GM11168 (cell line): ENCODE measurements around the gene RANBP6.
"Not testable (repeated sequence)": the region's sequence is repeated elsewhere in the genome, so short reads cannot be mapped to it uniquely, and the experiment has no call there.

Source experiments
- in situ Hi-C: fragments of 300-500 bp; cut with MboI; formaldehyde crosslinking; loops from one replicate; pipeline ENCODE4 v1.12.0; 2022; ENCODE audit warnings: low sequenced_read_pairs; ENCODE audit not compliant: unreplicated experiment

Gene RANBP6

DNA sequence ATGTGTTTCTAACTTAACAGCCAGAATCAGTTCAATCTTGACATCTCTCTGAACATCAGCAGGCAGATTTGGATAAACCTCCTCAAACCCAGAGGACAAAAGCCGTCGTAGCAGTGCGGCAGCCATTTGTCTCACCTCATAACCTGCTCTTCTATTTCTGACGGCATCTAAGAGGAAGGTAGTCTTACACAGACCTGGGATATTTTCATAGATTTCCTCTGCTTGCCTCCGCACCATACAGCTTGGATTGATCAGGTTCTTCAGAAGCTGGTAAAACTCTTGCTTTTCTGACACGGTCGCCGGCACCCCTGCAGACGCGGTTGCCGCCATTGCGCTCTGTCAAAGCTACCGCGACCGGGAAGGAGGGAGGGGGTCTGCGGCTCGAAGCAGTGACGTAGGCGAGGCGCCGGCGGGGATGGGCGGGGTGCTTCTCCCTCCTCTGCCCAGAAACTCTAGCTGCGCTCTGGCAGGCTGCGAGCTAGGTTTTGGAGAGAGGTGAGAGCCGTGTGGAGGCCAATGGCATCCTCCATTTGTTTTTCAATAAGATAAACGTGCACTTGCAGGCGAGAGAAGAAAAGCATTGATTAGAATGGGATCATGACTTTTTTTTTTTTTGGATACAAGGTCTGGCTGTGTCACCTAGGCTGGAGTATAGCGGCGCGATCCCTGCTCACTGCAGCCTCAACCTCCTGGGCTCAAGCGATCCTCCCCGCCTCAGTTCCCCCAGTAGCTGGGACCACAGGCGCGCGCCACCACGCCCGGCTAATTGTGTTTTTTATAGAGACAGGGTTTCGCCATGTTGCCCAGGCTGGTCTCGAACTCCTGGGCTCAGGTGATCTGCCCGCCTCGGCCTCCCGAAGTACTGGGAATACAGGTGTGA, at the start of gene RANBP6:
TSS of gene RANBP6 (minus strand) at position 347 of the 880 bp plus-strand sequence. CDS start at position 330, 17 bp downstream.
- in situ Hi-C loops: no loop called here

DNA sequence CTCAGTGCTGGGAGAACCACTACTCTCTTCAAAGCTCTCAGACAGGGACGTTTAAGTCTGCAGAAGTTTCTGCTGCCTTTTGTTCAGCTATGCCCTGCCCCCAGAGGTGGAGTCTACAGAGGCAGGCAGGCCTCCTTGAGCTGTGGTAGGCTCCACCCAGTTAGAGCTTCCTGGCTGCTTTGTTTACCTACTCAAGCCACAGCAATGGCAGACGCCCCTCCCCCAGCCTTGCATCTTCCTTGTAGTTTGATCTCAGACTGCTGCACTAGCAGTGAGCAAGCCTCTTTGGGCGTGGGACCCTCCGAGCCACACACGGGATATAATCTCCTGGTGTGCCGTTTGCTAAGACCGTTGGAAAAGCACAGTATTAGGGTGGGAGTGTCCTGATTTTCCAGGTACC, 47.7 kb upstream of the RANBP6 start:
- in situ Hi-C loops: not testable (repeated sequence)

DNA sequence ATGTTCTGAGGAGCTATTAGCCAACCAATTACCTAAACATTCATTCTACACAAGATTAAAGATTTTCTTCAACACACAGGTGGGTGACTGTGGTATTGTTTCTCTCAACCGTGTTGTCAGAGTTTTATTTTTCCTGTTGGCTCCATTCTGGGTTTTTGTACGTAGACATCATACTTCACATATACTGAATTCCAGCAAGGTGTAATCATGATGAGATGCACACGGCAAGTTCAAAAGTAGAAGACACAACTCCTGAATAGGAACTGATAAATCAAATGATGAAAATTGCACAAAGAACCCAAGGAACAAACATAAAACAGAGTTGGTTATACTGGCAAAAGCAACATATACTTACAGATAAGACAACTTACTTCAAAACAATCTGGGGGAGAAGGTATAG, 40.2 kb upstream of the RANBP6 start:
- in situ Hi-C loops: no loop called here

DNA sequence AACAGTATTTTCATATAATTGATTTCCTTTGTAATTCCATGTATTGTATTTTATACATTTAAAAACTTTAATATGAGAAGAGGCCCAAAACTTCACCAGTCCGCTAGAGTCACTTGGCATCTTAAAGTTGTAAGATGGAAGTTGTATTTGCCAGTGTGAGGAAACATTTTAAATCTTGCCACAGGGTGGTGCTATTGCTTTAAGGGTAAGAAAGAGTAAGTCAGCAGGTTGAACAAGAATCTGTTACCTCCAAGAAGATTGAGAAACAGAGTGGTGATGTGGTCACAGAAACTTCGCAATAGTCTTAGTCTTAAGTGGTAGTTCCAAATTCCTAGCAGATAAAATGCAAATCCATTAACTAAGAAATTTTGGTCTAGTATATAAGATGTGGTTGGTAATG, 39.8 kb upstream of the RANBP6 start:
- in situ Hi-C loops: no loop called here

DNA sequence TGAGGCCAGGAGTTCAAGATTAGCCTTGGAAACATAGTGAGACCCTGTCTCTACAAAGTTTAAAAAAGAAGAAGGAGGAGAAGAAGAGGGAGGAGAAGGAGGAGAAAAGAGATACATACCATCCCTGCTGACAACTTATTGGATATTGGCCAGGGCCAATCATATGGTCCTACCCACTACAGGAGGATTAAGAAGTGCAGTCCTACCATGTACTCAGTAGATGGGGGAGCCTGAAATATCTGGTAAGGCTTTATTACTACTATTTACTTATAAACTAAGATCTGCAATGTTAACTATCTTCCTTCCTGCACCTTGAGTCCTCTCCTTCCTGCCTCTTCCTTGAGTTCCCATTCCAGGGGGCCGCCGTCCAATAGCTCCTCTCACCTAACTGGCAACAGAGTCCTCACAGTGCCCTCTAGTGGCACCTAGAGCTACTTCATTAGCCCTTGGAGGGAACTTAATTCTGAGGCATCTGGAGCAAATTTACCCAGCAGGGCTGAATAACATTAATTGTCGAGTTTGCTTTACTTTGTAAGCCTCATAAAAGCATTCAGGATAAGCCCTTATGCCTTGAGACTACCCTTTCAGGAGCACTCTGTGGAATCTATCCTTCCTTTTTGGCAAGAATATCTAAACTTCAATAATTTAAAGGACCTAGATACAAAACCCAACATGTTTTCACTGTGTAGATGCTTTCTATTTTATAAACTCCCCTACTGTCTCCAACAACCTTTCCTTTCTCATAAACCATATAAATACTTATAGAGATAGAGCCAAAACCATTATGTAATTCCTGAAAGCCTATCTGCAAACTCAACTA, 39.1 kb upstream of the RANBP6 start:
- in situ Hi-C loops: loop anchor here (5.0 kb wide), 1 partner anchor 253 kb away; no protein-coding TSS in a partner anchor

DNA sequence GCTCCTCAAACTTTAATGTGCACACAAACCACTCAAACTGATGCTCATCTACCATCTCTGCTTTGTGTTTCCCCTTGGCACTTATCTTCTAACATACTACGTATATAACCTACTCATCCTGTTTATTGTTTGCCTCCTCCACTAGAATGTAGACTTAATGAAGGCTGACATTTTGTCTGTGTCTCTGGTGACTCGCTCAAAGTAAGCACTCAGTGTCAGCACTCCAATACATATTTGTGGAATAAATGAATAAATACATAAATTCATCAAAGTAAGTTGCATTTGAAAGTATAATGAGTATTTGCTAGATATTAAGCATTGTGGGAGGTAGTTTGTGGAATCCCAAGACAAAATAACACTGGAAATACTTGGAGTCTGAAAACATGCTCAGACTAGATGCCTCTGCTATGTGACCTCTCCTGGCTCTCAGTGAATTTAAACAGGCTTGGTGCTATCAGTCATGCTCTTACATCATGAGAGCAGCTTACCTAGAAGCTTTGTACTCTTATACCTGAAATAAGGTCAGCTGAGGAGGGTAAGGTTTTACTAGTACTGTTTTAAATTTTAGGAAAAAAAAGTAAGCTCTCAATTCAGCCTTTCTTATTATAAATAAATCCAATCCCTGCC, 37.0 kb upstream of the RANBP6 start:
- in situ Hi-C loops: loop anchor here (5.0 kb wide), 1 partner anchor 255 kb away; no protein-coding TSS in a partner anchor

DNA sequence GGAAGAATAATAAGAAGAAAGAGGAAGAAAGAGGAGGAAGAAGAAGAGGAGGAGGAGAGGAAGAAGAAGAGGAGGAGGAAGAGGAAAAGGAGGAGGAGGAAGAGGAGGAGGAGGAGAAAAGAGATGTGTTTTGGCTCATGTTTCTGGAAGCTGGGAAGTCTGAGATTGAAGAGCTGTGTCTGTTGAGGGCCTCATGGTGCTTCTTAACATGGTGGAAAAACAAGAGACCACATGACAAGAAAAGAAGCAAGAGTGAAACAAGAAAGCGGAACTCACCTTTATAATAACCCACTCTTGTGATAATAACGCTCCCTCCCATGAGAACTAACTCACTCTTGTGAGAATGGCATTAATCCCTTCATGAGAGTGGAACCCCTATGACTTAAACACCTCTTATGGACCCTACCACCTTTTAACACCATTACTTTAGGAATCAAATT, 36.1 kb upstream of the RANBP6 start:
- in situ Hi-C loops: loop anchor here (5.0 kb wide), 1 partner anchor 256 kb away; no protein-coding TSS in a partner anchor

DNA sequence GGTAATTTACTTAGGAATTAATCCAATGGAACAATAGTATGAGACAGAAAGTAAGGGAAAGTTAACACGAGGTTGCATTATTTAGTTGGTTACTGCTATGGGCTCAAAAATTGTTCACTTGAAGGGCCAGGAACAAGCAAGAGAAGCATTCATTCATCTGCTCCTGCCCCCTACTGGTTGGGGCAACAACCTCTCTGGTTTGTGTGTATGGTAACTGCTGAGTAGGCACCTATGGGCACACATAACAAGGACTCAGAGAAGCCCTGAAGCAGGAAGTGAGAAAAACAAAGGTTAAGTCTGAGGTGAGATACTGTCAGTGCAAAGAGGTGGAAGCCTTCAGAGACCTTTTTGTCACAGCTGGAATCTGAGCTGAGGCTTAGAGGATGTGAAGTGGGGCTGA, 34.4 kb upstream of the RANBP6 start:
- in situ Hi-C loops: loop anchor here (5.0 kb wide), 1 partner anchor 258 kb away; no protein-coding TSS in a partner anchor

DNA sequence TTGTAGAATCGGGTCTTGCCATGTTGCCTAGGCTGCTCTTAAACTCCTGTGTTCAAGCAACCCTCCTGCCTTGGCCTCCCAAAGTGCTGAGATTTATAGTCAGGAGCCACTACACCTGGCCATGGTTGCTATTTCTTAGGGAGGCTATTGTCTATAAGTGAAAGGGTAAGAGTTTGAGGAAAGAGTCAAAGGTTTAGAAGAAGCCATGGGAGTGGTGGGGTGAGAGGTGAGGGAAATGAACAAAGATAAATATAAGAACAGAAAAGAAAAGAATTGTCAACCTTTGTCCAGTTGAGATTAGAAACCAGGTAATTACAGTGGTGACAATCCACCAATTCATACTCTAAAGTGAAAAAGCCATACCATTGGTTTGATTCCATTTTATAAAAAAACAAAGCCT, 32.6 kb upstream of the RANBP6 start:
- in situ Hi-C loops: no loop called here

DNA sequence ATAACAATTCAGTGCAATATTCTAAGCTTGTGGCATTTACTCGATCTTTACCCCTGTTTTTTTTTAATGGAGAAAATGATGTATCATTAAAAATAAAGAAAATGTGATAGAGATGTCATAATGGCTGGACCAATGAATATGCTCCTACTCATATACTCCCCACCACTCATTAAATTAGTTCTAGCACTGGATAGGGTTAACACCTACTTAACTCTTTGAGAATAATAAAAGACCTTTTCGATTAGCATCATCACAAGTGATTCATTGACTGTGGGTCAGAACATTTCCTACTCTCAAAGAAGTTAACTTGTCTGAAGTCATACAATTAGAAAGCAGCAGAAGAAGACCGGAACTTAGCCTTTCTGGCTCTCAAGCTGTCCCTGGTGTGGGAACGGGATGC, 31.6 kb upstream of the RANBP6 start:
- in situ Hi-C loops: no loop called here

DNA sequence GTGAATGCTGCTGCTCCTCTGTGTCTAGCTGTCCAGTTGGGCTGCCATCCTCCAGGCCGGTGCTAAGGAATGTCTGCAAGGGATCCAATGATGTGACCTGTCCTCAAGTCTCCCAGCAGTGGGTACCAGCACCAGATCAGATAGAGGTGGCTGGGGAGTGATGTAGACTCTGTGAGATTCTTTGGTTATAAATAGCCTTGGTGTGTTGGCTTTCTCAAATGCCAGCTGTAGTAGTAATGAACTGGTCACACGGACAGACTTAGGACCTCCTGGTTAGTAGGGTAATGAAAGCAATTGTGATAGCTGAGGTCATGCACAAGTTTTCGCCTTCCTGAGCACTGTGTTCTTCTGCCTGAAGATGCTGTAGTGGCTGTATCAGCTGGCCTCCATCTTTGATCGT, 29.9 kb upstream of the RANBP6 start:
- in situ Hi-C loops: no loop called here

DNA sequence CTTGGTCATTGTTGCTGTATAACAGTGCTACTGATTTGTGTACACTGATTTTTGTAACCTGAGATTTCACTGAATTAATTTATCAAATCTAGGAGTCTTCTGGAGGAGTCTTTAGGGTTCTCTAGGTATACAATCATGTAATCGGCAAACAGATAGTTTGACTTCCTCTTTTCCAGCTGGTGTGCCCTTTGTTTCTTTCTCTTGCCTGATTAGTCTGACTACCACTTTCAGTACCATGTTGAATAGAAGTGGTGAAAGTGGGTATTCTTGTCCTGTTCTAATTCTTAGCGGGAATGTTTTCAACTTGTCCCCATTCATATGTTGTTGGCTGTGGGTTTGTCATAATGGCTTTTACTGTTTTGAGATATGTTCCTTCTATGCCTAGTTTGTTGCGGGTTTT, 24.7 kb upstream of the RANBP6 start:
- in situ Hi-C loops: no loop called here

DNA sequence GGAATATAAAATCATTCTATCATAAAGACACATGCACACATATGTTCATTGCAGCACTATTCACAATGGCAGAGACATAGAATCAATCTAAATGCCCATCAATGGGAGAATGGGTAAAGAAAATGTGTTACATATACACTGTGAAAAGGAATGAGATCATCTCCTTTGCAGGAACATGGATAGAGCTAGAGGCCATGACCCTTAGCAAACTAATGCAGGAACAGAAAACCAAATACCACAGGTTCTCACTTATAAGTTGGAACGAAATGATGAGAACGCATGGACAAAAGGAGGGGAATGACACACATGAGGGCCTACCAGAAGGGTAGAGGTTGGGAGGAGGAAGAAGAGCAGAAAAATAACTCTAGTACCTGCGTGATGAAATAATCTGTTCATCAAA, 21.0 kb upstream of the RANBP6 start:
- in situ Hi-C loops: loop anchor here (5.0 kb wide), 1 partner anchor 149 kb away; no protein-coding TSS in a partner anchor

DNA sequence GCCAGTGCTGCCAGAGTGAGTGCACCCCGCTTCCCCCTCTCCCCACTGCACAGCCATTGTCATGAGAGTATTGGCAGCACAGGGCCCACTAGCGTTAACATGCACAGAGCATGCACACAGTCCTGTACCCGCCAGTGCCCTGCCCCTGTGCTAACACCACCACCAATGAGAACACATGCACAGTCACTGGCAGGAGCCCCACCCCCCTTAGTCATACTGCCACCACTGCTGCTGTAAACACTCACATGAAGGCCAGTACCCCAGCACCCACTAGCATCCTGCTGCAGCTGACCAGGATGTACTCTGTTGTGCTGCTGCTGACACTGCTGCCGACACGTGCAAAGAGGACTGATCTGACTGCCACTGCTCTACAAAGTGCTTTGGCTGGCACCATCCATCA, 19.5 kb upstream of the RANBP6 start:
- in situ Hi-C loops: loop anchor here (5.0 kb wide), 1 partner anchor 148 kb away; no protein-coding TSS in a partner anchor

DNA sequence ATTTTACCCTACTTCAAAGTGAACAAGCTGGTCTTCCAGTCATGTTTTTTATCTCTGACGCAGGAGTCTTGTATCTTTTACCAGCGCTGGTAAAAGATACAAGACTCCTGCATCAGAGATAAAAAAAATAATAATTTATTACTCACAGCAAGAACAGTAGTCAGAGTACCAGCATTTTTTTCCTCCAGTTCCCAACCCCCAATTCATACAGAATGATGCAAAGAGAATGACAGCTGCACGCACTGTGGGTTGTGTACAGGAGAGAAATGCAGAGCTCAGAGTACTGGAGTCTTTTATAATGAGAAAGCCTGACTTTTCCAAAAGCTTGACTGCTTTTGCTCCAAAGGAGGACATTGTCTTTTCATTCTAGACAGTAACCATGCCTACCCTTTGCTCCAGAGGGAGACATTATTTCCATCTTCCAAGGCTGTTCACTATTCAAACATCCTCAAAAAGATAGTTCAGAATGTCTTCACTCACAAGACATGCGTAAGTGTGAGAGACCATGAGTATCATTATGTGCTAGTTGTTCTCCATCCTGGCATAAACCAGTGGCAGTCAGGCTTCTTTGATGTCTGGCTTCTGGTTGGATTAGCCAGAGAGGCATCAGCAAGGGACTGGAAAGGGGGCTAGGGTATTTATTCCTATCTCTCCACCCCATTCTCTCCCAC, 14.3 kb upstream of the RANBP6 start:
- in situ Hi-C loops: no loop called here

DNA sequence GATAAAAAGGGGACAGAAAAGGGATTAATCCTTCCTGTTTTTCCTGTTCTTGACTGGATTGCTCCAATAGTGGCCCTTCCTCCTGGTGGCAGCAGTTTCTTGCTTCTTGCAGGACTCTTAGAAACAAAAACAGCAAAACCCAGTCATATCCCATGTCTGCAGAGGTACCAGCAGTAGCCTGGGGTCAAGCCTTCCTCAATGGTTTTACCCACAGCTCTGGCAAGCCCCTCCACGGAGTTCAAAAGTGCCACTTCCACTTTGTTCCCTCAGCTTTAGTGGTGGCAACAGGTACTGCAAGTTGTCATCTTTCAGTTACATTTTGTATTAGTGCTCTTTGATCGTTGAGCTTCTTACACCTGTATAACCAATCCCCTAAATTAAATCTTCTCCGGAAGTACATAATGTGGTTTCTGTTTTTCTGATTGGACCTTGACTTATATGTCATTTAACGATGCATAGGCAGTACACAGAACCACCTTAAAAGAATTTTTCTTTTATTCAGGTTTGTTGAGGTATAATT, 8.7 kb upstream of the RANBP6 start:
- in situ Hi-C loops: no loop called here

DNA sequence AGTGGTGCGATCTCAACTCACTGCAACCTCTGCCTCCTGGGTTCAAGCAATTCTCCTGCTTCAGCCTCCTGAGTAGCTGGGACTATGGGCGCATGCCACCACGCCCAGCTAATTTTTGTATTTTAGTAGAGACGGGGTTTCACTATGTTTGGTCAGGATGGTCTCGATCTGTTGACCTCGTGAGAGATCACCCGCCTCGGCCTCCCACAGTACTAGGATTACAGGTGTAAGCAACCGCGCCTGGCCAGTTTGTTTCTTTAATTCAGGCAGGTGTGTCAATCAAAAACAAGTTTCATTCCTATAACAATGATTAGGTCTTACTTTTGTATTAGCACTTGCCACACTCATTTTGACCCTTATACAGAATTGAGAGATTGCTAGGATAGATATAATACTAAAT, 1.6 kb upstream of the RANBP6 start:
- in situ Hi-C loops: not testable (repeated sequence)

DNA sequence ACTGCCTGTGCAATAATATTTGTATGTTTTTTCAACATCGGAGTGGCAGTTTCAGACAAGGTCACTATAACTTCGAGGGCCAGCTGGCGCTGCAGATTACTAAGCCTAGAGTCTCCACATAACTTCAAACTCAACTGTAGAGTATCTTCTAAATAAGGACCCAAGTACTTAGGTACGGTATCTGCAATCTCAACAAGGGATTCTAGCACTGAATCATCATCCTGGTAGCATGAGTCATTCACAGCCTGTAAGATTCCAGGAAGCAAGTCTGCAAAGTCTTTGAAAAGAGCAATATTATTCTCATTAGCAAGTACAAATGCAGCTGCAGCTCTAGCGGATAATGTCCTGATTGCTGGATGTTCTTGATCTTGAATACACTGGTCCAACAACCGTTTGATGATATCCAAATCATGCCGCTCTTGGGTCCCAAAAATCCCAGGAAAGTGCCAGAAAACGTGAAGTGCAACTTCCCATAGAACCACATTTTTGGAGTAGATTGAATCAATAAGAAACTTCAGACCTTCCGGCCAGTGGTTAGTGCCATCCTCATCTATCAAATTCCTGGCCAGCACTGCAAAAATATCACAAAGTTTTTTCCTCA, 654 bp downstream of the RANBP6 start:
- in situ Hi-C loops: no loop called here
